GM12872 (cell line): ENCODE measurements around the gene ELAPOR2.

Source experiments
- CTCF ChIP-seq: IDR thresholded peaks from 3 replicates; pipeline ENCODE4 v1.5.1; 2011; ENCODE audit warnings: low read depth, mild to moderate bottlenecking, low read length, moderate library complexity; ENCODE audit not compliant: insufficient read depth

Gene ELAPOR2

GRCh38 chr7:87059525-87060287 lies at the start of gene ELAPOR2:
Gene ELAPOR2, minus strand, starts transcription at chr7:87059654. Its CDS starts 141 bp downstream, at chr7:87059513.
- peak; percentile 72 for TF ChIP-seq CTCF

- no peak for TF ChIP-seq CTCF
Observed at GRCh38 chr7:87107949-87108776, 48.7 kb upstream of the ELAPOR2 start.

GRCh38 chr7:87106974-87107612 lies 47.6 kb upstream of the ELAPOR2 start:
- TF ChIP-seq CTCF = no peak

GRCh38 chr7:87105401-87105800 lies 45.9 kb upstream of the ELAPOR2 start:
- no peak for TF ChIP-seq CTCF

GRCh38 chr7:87100326-87100725 lies 40.9 kb upstream of the ELAPOR2 start:
- no peak for TF ChIP-seq CTCF

GRCh38 chr7:87094322-87094721 lies 34.9 kb upstream of the ELAPOR2 start:
- no peak for TF ChIP-seq CTCF

- no peak for TF ChIP-seq CTCF
Observed at GRCh38 chr7:87092568-87093091, 33.2 kb upstream of the ELAPOR2 start.
